T-helper 1 cell treated with Interleukin-12 subunit alpha and Interleukin-12 subunit beta and Interleukin-4 antibody, amounts not matched to agents 30 ng/mL and 1 ng/mL, for 36 hours (primary cell): ENCODE results near the gene SOS2. TPM values are rescaled to one million over a fixed set of nuclear protein-coding genes. Genes with fewer than 3 reads are reported as not detected.
"Not testable (repeated sequence)": the region's sequence is repeated elsewhere in the genome, so short reads cannot be mapped to it uniquely, and the experiment has no call there.

Source experiments
- intact Hi-C: fragments of 100-400 bp; cut with micrococcal nuclease; formaldehyde crosslinking; loops from one replicate; pipeline ENCODE4 v1.15.1; 2024
- total RNA-seq: library from RNA; stranded (reverse); gene quantifications from 2 replicates; pipeline ENCODE4 v1.2.3, GENCODE V29; 2022

SOS2 gene
- total RNA-seq, 1 donor from 2014 or later, result 20.7 TPM

DNA sequence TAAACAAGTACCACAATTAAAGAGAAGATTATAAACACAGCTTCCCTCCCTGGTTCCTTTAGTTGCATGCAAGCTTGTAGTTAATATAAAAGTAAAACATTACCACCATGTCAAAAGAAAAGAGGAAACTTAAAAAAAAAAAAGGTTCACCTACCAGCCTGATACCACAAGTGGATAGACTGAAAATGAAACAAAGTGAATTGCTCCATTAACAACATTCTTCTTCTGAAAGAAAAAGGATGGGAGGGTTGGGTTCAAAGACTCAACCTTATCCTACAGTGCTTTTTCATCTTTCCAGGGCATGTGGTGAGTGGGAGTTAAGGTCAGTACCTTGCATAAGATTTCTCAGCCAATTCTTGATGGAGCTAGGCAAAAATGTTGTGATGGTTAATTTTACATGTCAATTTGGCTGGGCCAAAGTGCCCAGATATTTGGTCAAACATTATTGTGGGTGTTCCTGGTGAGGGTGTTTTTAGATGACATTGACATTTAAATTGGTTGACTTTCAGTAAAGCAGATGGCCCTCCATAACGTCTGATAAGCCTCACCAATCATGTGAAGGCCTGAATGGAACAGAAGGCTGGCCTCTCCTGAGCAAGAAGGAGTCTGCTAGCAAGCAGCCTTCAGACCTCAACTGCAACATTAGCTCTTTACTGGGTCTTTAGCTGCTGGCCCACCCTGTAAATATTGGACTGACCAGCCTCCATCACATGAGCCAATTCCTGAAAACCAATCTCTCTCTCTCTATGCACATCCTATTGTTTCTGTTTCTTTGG is 143.8 kb downstream of the SOS2 start:
- intact Hi-C loops, result loop anchor here (1.0 kb wide), 2 partner anchors 9 to 219 kb away; no protein-coding TSS in a partner anchor

DNA sequence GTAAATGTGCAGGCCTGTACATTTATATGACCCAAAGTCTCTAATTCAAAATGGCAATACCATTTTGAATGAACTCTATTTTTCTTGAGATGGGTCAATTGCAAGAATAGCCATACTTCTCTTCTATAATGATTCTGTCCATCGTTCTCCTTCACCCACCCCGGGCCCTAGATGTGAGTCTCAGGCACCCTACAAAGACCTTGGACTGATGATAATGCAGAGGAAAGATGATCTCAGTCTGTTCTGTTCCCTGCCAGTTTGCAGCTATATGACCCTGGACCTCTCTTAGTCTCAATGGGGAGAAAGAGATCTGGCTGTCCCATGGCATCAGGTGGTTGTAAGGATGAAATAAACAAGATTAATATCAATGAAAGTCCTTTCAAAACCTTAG is 145.1 kb downstream of the SOS2 start:
- intact Hi-C loops, result no loop called here

DNA sequence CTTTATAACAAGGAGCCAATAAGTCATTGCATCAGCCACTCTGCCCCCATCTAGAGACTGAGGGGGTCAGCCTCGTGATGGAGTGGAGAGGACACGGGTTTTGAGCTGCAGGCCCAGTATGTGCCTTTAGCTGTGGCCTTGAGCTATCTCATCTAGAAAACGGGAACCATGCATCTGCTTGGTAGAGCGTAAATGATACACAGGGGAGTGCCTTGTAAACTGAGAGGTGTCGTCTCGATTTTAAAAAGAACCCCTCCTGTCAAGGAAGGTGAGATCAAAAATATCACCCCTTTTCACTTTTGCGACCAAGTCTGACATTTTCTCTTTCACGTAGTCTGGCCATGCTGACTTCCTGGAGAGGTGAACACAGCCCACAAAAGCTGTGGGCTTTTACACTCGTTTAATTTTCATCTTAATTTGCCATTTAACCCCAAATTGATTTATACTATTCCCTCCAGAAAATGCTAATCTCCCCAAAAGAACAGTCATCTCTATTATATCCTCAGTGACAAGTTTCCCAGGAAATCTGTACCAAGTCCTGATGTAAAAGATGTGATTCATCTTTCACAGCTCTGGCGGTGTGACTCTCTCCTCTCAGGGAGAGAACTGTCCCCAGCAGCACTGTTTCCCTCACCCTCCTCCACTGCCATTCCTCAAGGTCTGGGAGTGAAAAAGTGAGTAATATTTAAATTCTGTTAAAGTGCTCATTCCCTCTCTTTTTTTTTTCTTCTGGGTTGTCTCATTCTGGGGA is 145.6 kb downstream of the SOS2 start:
- intact Hi-C loops, result no loop called here

DNA sequence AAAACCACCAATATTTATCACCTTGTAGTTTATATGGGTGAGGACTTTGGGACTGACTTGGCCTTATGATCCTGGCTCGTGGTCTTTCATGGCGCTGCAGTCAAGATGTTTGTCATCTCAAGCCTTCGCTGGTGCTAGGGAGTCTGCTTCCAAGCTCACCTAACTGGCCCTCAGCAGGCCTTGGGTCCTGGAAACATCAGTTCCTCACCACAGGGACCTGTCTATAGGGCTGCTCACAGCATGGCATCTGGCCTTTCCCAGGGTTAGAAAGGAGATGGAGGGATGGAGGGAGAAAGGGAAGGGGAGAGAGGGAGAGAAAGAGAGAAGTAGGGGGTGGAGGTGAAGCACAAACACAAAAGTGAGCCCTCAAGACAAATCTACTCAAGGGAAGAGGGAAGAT is 146.7 kb downstream of the SOS2 start:
- intact Hi-C loops, result loop anchor here (5.0 kb wide), 1 partner anchor 643 kb away; no protein-coding TSS in a partner anchor

DNA sequence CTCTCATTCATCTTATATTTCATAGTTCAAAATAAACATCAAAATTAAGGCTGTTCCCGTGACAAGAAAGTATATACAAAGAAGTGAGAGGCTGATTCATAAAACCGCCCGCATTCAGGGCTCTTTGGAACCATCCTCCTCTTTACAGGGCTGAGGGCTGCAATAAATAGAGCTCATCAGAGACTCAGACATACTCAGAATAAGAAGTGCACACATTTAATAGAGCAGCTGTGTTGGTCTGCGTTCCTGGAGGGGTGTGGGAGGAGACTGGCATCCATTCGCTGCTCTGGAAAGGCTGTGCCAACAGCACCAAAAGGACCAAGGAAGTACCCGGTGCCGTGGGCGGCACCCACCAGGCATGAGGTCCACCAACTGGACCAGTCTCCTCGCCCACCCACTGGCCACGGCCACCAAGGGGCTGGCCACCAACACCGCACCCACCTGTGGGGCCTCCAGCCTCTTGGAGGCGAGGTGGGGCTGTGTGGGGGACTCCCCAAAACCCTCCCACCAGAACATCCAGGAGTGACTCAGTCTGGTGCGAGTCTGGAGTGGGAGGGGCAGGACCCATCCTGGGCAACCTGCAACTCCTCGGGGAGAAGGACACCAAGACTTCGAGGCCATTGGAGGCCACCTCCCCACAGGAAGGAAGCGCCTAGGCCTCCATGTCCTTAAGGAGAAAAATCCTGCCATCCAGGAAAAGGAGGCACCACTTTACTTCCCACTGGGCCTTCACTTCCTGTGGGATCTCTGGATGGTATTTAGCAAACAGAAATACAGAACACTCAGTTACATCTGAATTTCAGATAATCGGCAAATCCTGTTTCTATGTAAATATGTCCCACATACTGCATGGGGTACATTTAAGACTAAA is 147.7 kb downstream of the SOS2 start:
- intact Hi-C loops, result loop anchor here (1.0 to 5.0 kb wide), 14 partner anchors 13 to 644 kb away; no protein-coding TSS in a partner anchor

DNA sequence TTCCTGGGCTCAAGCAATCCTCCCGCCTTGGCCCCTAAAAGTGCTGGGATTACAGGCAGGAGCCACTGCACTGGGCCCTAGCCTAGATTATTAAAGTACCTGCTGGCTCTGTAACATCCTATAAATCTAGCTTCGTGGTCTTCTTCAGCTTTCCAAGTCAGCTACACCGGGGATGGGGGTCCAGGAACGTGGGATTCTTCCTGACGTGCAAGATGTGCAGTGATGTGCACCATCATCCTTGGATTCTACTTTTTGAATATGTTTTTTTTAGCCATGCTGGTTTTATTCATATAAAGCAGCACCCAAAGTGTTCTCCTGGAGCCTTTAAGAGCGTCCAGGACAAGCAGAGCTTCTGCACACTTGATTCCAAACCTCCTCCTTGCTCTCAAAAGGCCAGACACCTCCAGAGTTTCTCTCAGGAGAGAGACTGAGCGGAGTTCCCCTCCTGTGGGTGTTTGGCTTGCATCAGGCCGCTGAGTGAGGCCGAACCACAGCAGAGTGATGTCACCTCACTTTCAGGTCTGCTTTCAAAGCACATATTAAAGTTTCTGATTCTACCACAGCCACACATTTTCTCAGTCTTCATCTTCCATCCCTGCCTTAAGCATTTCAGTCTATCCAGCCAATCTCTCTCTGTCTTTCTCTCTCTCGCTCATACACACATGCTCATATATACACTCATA is 148.5 kb downstream of the SOS2 start:
- intact Hi-C loops, result loop anchor here (1.0 to 5.0 kb wide), 14 partner anchors 13 to 644 kb away; no protein-coding TSS in a partner anchor

DNA sequence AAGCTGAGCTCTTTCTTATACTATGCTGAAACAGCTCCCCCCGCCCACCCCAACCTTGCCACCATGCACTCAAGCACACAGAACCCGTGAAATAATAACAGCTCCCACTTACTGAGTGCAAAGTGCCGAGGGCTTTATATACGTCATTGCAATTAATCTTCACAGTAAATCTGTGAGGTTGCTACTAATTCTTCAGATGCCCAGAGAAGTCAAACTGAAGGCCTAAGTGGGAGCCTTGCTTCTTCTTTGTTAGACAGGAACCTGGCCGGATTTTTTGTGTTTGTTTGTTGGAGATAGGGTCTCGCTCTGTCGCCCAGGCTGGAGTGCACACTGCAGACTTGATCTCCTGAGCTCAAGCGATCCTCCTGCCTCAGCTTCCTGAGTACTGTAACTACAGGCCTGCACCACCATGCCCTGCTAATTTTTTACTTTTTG is 149.1 kb downstream of the SOS2 start:
- intact Hi-C loops, result loop anchor here (5.0 kb wide), 1 partner anchor 645 kb away; no protein-coding TSS in a partner anchor

DNA sequence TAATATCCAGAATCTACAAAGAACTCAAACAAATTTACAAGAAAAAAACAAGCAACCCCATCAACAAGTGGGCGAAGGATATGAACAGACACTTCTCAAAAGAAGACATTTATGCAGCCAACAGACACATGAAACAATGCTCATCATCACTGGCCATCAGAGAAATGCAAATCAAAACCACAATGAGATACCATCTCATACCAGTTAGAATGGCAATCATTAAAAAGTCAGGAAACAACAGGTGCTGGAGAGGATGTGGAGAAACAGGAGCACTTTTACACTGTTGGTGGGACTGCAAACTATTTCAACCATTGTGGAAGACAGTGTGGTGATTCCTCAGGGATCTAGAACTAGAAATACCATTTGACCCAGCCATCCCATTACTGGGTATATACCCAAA is 152.3 kb downstream of the SOS2 start:
- intact Hi-C loops, result not testable (repeated sequence)

DNA sequence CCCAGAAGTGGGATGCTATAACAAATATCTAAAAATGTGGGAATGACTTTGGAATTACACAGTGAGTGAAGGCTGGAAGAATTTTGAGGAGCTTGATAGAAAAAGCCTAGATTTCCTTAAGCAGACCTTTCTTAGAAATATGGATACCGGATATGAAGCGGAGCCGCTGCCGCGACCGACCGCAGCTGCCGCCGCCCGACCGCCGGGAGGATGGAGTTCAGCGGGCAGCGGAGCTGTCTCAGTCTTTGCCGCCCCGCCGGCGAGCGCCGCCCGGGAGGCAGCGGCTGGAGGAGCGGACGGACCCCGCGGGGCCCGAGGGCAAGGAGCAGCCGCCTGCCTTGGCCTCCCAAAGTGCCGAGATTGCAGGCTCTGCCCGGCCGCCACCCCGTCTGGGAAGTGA is 157.7 kb downstream of the SOS2 start:
- intact Hi-C loops, result not testable (repeated sequence)

DNA sequence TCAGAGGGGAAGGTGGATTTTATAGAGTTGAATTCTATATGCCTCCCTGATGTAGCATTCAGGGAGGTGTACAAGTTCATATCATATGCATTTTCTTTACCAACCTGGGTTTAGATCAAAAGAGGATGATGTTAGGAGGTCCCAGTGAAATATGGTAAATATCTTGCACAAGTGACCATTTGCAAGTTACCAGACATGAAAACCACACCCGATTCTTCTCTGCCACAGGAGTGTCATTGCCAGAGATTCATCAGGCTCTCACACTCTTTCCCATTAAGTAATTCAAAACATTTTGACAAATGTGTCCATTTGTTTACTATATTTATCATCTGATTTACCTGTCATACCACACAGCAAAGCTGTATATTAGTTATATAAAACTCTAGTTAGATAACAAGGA is 159.0 kb downstream of the SOS2 start:
- intact Hi-C loops, result no loop called here

DNA sequence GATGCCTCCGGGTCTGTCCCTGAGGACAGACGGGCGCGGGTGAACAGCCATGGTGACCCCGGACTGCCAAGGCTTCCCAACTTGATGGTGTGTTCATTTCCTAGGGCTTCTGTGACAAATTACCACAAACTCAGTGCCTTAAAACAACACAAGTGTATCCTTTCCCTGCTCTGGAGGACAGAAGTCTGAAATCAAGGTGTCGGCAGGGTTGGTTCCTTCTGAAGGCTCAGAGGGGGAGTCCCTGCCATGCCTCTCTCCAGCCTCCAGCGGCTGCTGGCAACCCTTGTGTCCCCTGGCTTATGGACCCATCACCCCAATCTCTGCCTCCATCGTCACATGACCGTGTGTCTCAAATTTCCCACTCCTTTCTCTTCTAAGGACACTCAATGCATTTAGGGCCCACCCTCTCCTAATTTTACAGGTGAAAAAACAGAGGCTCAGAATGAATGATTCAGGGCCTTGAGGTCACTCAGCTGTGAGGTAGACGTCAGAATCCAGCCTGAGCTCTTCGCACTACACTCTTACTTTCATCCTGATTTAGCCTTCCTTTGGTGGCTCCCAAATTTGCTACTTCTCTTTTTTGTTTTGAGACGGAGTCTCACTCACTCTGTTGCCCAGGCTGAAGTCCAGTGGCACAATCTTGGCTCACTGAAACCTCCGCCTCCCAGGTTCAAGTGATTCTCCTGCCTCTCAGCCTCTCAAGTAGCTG is 160.4 kb downstream of the SOS2 start:
- intact Hi-C loops, result no loop called here

DNA sequence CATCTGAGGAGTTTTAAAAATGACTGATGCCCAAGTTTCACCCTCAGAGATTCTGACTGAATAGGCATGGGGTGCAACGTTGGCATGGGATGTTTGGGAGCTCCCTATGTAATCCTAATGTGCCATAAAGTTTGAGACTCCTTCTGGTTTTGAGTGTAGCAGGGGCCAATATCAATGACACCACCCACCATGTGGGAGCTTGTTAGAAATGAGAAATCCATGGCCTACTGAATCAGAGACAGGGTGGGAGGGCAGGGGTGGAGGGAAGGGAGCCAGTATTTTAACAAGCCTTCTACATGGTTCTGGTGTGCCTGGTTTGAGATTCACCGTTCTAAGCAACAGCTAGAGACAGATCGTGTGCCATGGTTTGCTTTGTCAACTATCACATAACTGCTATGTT is 161.1 kb downstream of the SOS2 start:
- intact Hi-C loops, result no loop called here

DNA sequence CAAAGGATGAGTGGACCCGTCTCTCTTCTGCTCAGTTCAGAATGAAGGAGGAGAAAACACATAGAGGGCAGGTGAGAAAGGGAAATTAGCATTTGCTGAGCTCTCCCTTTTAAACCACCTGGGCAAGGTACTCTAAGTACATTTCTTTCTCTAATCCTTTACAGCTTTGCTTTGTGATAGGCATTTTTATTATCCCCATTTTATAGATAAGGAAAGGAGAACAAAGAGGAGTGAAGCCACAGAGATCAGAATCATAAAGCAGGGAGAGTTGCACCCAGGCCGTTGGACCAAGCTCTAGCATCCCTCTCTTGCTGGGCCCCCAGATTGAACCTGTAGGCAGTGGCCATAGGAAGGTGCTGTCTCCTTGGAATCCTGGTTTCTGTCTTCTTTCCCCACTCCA is 162.1 kb downstream of the SOS2 start:
- intact Hi-C loops, result no loop called here

DNA sequence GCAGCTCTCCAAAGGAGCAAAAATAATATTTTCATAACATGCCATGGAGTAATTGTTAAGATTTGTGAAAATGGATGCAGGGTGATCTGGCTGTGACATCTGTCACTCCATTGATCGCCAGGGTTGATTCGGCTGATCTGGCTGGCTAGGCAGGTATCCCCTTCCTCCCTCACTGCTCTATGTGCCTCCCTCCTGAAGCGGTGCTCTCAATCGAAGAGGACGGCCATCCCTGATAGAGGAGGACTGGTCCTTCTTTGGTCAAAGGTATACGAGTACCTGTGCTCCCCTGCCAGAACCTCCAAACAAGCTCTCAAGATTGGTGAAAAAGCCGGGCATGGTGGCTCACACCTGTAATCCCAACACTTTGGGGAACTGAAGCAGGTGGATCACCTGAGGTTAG is 162.9 kb downstream of the SOS2 start:
- intact Hi-C loops, result no loop called here

DNA sequence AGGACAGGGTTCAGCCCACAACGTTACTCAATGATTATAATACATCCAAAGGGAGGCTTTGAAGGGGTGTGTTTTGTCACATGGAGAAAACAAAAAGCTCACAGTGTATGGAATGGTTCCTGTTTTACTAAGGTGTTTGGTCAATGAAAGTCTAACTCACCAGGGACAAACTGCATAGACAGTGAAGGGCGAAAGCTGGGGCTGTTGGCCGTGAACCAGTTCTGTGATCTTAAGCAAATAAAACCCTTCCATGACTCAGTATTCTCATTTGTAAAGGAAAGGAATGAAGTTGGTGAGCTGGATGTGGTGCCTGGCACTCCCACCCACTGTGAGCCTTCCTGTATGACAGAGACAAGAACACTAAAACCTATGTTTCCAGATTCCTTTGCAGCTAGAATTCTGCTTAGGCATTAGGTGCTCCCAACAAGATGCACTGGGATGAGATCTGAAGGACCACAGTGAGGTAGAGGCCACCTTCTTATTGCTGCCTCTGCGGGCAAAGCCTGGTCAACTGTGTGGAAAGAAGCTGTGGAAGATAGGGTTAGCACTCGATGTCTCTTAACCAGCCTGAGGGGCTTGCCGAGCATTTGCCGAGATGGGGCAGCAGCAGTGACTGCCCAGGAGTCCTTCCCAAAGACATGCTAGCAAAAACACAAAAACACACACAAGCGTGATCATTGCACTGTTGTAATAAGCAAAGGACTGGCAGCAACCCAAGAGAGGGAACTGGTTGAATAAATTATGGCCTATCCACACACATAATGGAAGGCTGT is 163.5 kb downstream of the SOS2 start:
- intact Hi-C loops, result no loop called here
